ENCODE data around the gene CSNK1G1.

GRCh38 chr15:64146885-64147681, 208.9 kb downstream of the CSNK1G1 start:
- TF ChIP-seq CTCF (IDR thresholded peaks at IDR 0.05; ENCODE audit: low read depth, low read length, poor library complexity, severe bottlenecking) (no peak), EZH2phosphoT487 (IDR thresholded peaks at IDR 0.05; ENCODE audit: borderline replicate concordance, low read length) (no peak)
